Stimulated activated CD8-positive, alpha-beta memory T cell treated with anti-CD3 and anti-CD28 coated beads, Interleukin-12 subunit alpha, Interleukin-12 subunit beta, amount 100 ng/mL, for 24 hours (primary cell): ENCODE results near the gene TTYH1.

Source experiments
- DNase-seq: peaks from one replicate; pipeline ENCODE4 v3.0.0-alpha.2; 2020; ENCODE audit errors: extremely low read depth

Gene TTYH1

GRCh38 chr19:54477650-54478049, 62.4 kb downstream of the TTYH1 start:
- DNase-seq: no peak

- DNase-seq: no peak
These were observed 63.5 kb downstream of the TTYH1 start for GRCh38 chr19:54478677-54479266.

GRCh38 chr19:54480051-54480450, 64.8 kb downstream of the TTYH1 start:
- DNase-seq: no peak

- no peak for DNase-seq
These were observed 66.2 kb downstream of the TTYH1 start for GRCh38 chr19:54481326-54481930.

- DNase-seq: no peak
These were observed 67.6 kb downstream of the TTYH1 start for GRCh38 chr19:54482889-54483288.

GRCh38 chr19:54484451-54484850, 69.2 kb downstream of the TTYH1 start:
- DNase-seq: no peak

DNA sequence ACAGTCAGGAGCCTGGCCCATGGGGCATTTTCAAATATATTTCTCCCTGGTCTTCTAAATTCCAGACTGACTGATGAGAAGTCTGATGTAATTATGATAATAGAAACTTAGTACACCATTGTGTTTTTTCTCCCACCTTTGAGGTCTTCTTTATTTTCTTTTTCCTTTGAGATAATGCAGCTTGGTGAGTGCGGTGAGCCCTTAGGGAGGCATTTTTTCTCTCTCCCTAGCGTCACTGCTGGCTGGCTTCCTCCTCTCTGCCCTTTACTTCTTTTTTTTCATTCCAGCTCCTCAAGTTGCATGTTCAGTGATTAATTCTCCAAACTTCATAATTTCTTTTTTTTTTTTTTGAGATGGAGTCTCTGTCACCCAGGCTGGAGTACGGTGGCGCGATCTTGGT, 70.6 kb downstream of the TTYH1 start:
- no peak for DNase-seq
